B cell (primary cell): ENCODE measurements around the gene MIDN. TPM values are rescaled to one million over a fixed set of nuclear protein-coding genes. Genes with fewer than 3 reads are reported as not detected.

Source experiments
- ATAC-seq: fragments of 200-7000 bp; cut with Tn5 transposase; one replicate; pipeline ENCODE4 v1.10.0; 2021; ENCODE audit warnings: low read depth, mild to moderate bottlenecking, moderate number of reproducible peaks, moderate library complexity
- CTCF ChIA-PET: fragments of 350-600 bp; sonication (Branson Sonifier 250); formaldehyde crosslinking; loops from one replicate; lab custom pipeline; 2021; ENCODE audit warnings: antibody characterized with exemption, inconsistent platforms; lab: Charles Lee
- POLR2A ChIA-PET: fragments of 350-600 bp; sonication (Branson Sonifier 250); formaldehyde crosslinking; loops from one replicate; lab custom pipeline; 2021; ENCODE audit warnings: antibody characterized with exemption; lab: Charles Lee
- DNase-seq: peaks from one replicate; pipeline ENCODE4 v3.0.0; 2013
- H2AFZ ChIP-seq: 2 replicates; pipeline ENCODE4 v1.6.1; 2012; ENCODE audit warnings: mild to moderate bottlenecking, low read depth, low read length; ENCODE audit not compliant: insufficient read depth, poor library complexity, severe bottlenecking
- H3K27ac ChIP-seq, 2 donors: 1 replicate in 1 of 2; 2 replicates in 1 of 2; pipeline ENCODE4 v1.5.1; 2012 to 2013; ENCODE audit warnings: low read length in 2 of 2, mild to moderate bottlenecking in 2 of 2, moderate library complexity in 1 of 2
- H3K27me3 ChIP-seq, 4 experiments: fragments of 200-600 bp in 1 of 4; sonication (generic) in 1 of 4; replicated peaks in 1 of 4; 1 replicate in 2 of 4; 2 replicates in 2 of 4; pipeline versions ENCODE4 v1.6.1 to v1.7.0; 2013 to 2016; ENCODE audit warnings: low read length in 3 of 4, mild to moderate bottlenecking in 2 of 4, mixed read lengths in 1 of 4, moderate library complexity in 1 of 4; ENCODE audit not compliant: insufficient read depth in 4 of 4, control insufficient read depth in 3 of 4; ENCODE audit errors: control extremely low read depth in 1 of 4
- H3K36me3 ChIP-seq, 2 experiments: replicated peaks in 1 of 2; 1 replicate in 1 of 2; 2 replicates in 1 of 2; pipeline versions ENCODE4 v1.6.1 to v1.7.1; 2013; ENCODE audit warnings: low read length in 1 of 2; ENCODE audit not compliant: insufficient read depth in 2 of 2, control insufficient read depth in 1 of 2; ENCODE audit errors: control extremely low read depth in 1 of 2, extremely low read depth in 1 of 2
- H3K4me1 ChIP-seq, 2 donors: fragments of 200-600 bp in 1 of 2; sonication (generic) in 1 of 2; 1 replicate in 1 of 2; 2 replicates in 1 of 2; pipeline versions ENCODE4 v1.5.1 to v1.6.1; 2013 to 2017; ENCODE audit warnings: low read length in 2 of 2; ENCODE audit not compliant: control insufficient read depth in 2 of 2, insufficient read depth in 2 of 2
- H3K4me2 ChIP-seq: replicated peaks from 2 replicates; pipeline ENCODE3; 2012; ENCODE audit warnings: mild to moderate bottlenecking, low read depth, low read length; ENCODE audit not compliant: poor library complexity, severe bottlenecking
- H3K4me3 ChIP-seq, 5 experiments: fragments of 200-600 bp in 1 of 5; sonication (generic) in 1 of 5; 1 replicate in 3 of 5; 2 replicates in 2 of 5; pipeline versions ENCODE4 v1.5.1 to v1.7.0; 2011 to 2016; ENCODE audit warnings: low read length in 4 of 5, mild to moderate bottlenecking in 4 of 5, low read depth in 2 of 5, control low read depth in 1 of 5, moderate library complexity in 1 of 5; ENCODE audit not compliant: insufficient read depth in 1 of 5; ENCODE audit errors: control extremely low read depth in 1 of 5, extremely low read depth in 1 of 5
- H3K79me2 ChIP-seq: fragments of 200-600 bp; sonication (generic); one replicate; pipeline ENCODE4 v1.6.0; 2016; ENCODE audit warnings: low read length; ENCODE audit not compliant: control insufficient read depth, insufficient read depth
- H3K9ac ChIP-seq: fragments of 200-600 bp; sonication (generic); 2 replicates; pipeline ENCODE4 v1.6.1; 2017; ENCODE audit warnings: mild to moderate bottlenecking, low read length, moderate library complexity
- H3K9me3 ChIP-seq, 3 donors: one replicate each; pipeline versions ENCODE4 v1.6.1 to v1.7.1; 2013; ENCODE audit warnings: low read length in 2 of 3; ENCODE audit not compliant: control insufficient read depth in 2 of 3, insufficient read depth in 1 of 3; ENCODE audit errors: control extremely low read depth in 1 of 3
- H4K20me1 ChIP-seq: 2 replicates; pipeline ENCODE4 v1.6.0; 2012; ENCODE audit warnings: mild to moderate bottlenecking, low read length; ENCODE audit not compliant: insufficient read depth, control insufficient read depth, poor library complexity, severe bottlenecking
- H3K27ac Mint-ChIP-seq: one replicate; pipeline ENCODE4 v1.8.0; 2021; ENCODE audit warnings: mixed read lengths
- H3K27me3 Mint-ChIP-seq: one replicate; pipeline ENCODE4 v1.8.0; 2021; ENCODE audit warnings: mixed read lengths
- H3K4me1 Mint-ChIP-seq: one replicate; pipeline ENCODE4 v1.8.0; 2021; ENCODE audit warnings: mixed read lengths
- H3K4me3 Mint-ChIP-seq: one replicate; pipeline ENCODE4 v1.8.0; 2021; ENCODE audit warnings: mixed read lengths
- H3K9me3 Mint-ChIP-seq: one replicate; pipeline ENCODE4 v1.8.0; 2022; ENCODE audit warnings: mixed read lengths; ENCODE audit not compliant: insufficient read depth
- EZH2 ChIP-seq: IDR thresholded peaks from 2 replicates; pipeline ENCODE4 v1.6.1; 2012; ENCODE audit warnings: borderline replicate concordance, low read depth, mild to moderate bottlenecking, moderate library complexity, low read length; ENCODE audit not compliant: insufficient read depth, poor library complexity, severe bottlenecking
- WGBS: methylation state at CpG from one replicate; pipeline ENCODE4 v1.1.5; 2013; ENCODE audit warnings: missing lambda C conversion rate; ENCODE audit not compliant: insufficient coverage; 5-methylcytosine and 5-hydroxymethylcytosine counted together
- intact Hi-C: fragments of 100-400 bp; cut with micrococcal nuclease; formaldehyde crosslinking; loops from one replicate; pipeline ENCODE4 v1.10.0; 2022
- polyA plus RNA-seq: library from polyadenylated mRNA; depleted of rRNA; stranded (reverse); fragments of >200 nt; gene quantifications from 2 replicates; pipeline ENCODE4 v1.2.3, GENCODE V29; 2012
- total RNA-seq, 2 donors: library from RNA; stranded (reverse); fragments of 120-200 nt in 1 of 2; gene quantifications; 1 replicate in 1 of 2; 2 replicates in 1 of 2; pipeline versions ENCODE4 v1.2.3 to v1.2.4, GENCODE V29; 2013 to 2022
- TF ChIP-seq, protein P1 (sequence below): fragments of 200-600 bp; IDR thresholded peaks from one replicate; pipeline ENCODE4 v1.8.0; 2022; ENCODE audit warnings: antibody characterized with exemption, mild to moderate bottlenecking

Gene MIDN
- total and polyA plus RNA-seq, 2 donors (not counting 1 experiment from before 2014, with no cell fraction given), result 98.5 to 156 TPM

DNA sequence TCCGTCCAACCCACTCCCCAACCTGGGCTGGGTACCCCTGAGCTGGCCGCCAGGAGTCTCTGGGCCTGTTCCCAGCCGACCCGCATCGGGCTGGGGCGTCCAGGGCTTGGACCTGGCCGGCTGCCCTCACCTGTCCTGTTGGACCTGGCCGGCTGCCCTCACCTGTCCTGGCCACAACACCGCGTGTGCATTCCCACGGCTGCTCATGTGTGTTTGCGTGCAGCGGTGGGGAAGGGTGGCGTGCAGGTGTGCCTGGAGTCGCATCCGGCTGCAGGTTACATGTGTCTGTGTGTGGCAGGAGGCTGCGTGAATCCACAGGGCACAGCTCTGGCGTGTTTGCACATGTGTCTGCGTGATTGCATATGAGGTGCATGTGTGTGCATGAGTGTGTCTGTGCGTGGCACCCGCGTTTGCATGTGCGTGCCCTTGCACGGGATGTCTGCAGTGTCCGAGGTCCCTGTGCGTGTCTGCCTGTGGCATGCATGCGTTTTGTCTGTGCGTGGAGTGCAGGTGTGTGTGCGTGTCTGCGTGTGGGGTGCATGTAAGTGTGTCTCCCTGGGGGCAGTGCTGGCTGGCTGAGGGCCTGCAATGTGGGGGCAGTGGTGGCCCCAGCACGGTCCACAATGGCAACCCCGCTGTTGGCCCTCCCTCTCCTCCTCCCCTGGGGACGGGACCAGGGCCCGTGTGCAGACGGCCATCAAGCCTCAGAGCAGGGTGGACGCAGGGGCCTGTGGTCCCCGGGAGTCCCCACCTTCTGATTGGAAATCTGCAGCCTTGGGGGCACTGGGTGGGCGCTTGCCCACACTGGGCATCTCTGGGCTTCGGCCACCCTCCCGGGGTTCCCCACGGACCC is 40.7 kb downstream of the MIDN start:
- Histone ChIP-seq H3K27ac (no peak overlapping the region), H3K4me2 (no peak overlapping the region), H3K9me3 (peaks cover 0 to 6% (median 0%) of the 10 kb centered on the region in 3 donors), H2AFZ (no peak overlapping the region), H3K79me2 (no peaks in the 10 kb centered on the region), H4K20me1 (no peaks in the 10 kb centered on the region), H3K4me1 (peaks cover 13 to 24% of the 10 kb centered on the region in 2 donors), H3K27me3 (peaks cover 0 to 83% (median 27%) of the 10 kb centered on the region in 4 experiments), H3K36me3 (no peaks in the 10 kb centered on the region), H3K9ac (no peak overlapping the region), H3K4me3 (no peak overlapping the region)
- intact Hi-C loops, result no loop called here
- Mint-ChIP-seq H3K4me1 (peaks cover 23% of the 10 kb centered on the region), H3K27me3 (peaks cover 30% of the 10 kb centered on the region), H3K4me3 (no peak overlapping the region), H3K27ac (no peak overlapping the region), H3K9me3 (no peaks in the 10 kb centered on the region)
- POLR2A ChIA-PET, result no interaction called here
- whole genome bisulfite sequencing, result 86% methylated on average over 41 of the region's 41 CpGs
- DNase-seq (peak; percentile 29), ATAC-seq (no peak)
- TF ChIP-seq, protein P1, sequence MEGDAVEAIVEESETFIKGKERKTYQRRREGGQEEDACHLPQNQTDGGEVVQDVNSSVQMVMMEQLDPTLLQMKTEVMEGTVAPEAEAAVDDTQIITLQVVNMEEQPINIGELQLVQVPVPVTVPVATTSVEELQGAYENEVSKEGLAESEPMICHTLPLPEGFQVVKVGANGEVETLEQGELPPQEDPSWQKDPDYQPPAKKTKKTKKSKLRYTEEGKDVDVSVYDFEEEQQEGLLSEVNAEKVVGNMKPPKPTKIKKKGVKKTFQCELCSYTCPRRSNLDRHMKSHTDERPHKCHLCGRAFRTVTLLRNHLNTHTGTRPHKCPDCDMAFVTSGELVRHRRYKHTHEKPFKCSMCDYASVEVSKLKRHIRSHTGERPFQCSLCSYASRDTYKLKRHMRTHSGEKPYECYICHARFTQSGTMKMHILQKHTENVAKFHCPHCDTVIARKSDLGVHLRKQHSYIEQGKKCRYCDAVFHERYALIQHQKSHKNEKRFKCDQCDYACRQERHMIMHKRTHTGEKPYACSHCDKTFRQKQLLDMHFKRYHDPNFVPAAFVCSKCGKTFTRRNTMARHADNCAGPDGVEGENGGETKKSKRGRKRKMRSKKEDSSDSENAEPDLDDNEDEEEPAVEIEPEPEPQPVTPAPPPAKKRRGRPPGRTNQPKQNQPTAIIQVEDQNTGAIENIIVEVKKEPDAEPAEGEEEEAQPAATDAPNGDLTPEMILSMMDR, result no peak
- TF ChIP-seq EZH2, result no peak
- CTCF ChIA-PET, result no interaction called here

DNA sequence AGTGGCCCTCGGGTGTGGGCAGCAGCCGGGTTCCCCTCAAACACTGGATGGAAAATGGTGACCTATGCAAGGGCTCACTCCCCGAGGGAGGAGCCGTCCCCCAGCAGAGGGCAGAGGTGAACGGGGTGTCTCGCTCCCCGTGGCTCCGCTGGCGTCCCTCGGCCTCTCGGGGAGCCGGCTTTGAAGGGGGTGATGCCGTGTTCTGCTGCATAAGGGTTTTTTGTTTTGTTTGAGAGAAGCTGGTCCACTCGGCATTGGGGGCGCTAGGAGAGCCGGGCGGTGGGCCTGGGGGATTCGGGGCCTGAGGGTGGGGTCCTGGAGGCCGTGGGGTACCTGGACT is 41.3 kb downstream of the MIDN start:
- Mint-ChIP-seq H3K27me3 (peaks cover 26% of the 10 kb centered on the region), H3K4me1 (peaks cover 18% of the 10 kb centered on the region), H3K27ac (no peak overlapping the region), H3K9me3 (no peaks in the 10 kb centered on the region), H3K4me3 (no peak overlapping the region)
- Histone ChIP-seq H3K36me3 (no peaks in the 10 kb centered on the region), H3K79me2 (no peaks in the 10 kb centered on the region), H3K4me3 (no peak overlapping the region), H4K20me1 (no peaks in the 10 kb centered on the region), H2AFZ (no peak overlapping the region), H3K27me3 (peaks cover 0 to 83% (median 25%) of the 10 kb centered on the region in 4 experiments), H3K9ac (no peak overlapping the region), H3K9me3 (peaks cover 0 to 8% (median 0%) of the 10 kb centered on the region in 3 donors), H3K27ac (no peak overlapping the region), H3K4me1 (peaks cover 13 to 24% of the 10 kb centered on the region in 2 donors), H3K4me2 (no peak overlapping the region)
- DNase-seq (no peak), ATAC-seq (no peak)
- WGBS, result 85% methylated on average over 19 of the region's 19 CpGs
- ChIA-PET POLR2A (no interaction called here), CTCF (no interaction called here)
- intact Hi-C loops, result no loop called here
- TF ChIP-seq, protein P1, result no peak
- TF ChIP-seq EZH2, result no peak
